ENCODE measurements around the gene SHFL.

DNA sequence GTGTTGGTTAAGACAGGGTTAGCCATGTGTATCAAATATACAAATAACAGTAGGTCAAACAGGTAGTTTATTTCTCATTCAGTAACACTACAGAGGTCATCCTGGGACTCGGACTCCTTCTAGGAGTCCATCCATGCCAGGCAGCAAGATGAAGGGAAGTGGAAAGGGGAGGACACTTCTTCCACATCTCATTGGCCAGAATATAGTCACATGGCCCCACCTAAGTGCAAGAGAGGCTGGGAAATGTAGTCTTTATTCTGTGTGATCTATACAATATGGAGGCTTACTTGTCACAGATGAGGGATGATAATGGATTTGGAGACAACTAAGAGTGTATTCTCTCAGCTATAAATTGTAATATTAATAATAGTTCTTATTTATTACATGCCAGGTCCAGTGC lies 41.7 kb upstream of the SHFL start:
- TF ChIP-seq, protein P1, sequence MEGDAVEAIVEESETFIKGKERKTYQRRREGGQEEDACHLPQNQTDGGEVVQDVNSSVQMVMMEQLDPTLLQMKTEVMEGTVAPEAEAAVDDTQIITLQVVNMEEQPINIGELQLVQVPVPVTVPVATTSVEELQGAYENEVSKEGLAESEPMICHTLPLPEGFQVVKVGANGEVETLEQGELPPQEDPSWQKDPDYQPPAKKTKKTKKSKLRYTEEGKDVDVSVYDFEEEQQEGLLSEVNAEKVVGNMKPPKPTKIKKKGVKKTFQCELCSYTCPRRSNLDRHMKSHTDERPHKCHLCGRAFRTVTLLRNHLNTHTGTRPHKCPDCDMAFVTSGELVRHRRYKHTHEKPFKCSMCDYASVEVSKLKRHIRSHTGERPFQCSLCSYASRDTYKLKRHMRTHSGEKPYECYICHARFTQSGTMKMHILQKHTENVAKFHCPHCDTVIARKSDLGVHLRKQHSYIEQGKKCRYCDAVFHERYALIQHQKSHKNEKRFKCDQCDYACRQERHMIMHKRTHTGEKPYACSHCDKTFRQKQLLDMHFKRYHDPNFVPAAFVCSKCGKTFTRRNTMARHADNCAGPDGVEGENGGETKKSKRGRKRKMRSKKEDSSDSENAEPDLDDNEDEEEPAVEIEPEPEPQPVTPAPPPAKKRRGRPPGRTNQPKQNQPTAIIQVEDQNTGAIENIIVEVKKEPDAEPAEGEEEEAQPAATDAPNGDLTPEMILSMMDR (IDR thresholded peaks at IDR 0.05) = no peak
- TF ChIP-seq, protein P2, sequence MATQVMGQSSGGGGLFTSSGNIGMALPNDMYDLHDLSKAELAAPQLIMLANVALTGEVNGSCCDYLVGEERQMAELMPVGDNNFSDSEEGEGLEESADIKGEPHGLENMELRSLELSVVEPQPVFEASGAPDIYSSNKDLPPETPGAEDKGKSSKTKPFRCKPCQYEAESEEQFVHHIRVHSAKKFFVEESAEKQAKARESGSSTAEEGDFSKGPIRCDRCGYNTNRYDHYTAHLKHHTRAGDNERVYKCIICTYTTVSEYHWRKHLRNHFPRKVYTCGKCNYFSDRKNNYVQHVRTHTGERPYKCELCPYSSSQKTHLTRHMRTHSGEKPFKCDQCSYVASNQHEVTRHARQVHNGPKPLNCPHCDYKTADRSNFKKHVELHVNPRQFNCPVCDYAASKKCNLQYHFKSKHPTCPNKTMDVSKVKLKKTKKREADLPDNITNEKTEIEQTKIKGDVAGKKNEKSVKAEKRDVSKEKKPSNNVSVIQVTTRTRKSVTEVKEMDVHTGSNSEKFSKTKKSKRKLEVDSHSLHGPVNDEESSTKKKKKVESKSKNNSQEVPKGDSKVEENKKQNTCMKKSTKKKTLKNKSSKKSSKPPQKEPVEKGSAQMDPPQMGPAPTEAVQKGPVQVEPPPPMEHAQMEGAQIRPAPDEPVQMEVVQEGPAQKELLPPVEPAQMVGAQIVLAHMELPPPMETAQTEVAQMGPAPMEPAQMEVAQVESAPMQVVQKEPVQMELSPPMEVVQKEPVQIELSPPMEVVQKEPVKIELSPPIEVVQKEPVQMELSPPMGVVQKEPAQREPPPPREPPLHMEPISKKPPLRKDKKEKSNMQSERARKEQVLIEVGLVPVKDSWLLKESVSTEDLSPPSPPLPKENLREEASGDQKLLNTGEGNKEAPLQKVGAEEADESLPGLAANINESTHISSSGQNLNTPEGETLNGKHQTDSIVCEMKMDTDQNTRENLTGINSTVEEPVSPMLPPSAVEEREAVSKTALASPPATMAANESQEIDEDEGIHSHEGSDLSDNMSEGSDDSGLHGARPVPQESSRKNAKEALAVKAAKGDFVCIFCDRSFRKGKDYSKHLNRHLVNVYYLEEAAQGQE (IDR thresholded peaks at IDR 0.05; ENCODE audit: insufficient read depth in 1 of 2, low read depth in 2 of 2, low read length in 1 of 2) = no peak
- no peak for TF ChIP-seq SIN3A (IDR thresholded peaks at IDR 0.05; ENCODE audit: borderline replicate concordance, insufficient read depth, low read depth, low read length)
